ENCODE results near the gene BCAS1. TPM values are rescaled to one million over a fixed set of nuclear protein-coding genes. Genes with fewer than 3 reads are reported as not detected.

The BCAS1 gene
- total and polyA plus RNA-seq, 2 donors (not counting 3 experiments of a cell fraction or from before 2014, with no cell fraction given), result not detected

GRCh38 chr20:54041336-54041735 lies 29.1 kb downstream of the BCAS1 start:
- TF ChIP-seq EZH2 (IDR thresholded peaks at IDR 0.05; ENCODE audit: borderline replicate concordance, low read depth, low read length, severe bottlenecking), result no peak
- TF ChIP-seq GATA2 (IDR thresholded peaks at IDR 0.05; ENCODE audit: insufficient read depth, insufficient read length, low read depth, low read length), result no peak
- TF ChIP-seq FOS (IDR thresholded peaks at IDR 0.05; ENCODE audit: borderline replicate concordance, insufficient read depth, low read length), result no peak
- TF ChIP-seq JUN (IDR thresholded peaks at IDR 0.05; ENCODE audit: borderline replicate concordance, insufficient read depth, insufficient read length, low read depth), result no peak
- TF ChIP-seq POLR2A (IDR thresholded peaks at IDR 0.05; ENCODE audit: low read depth, low read length), result no peak
- TF ChIP-seq MYC (IDR thresholded peaks at IDR 0.05; ENCODE audit: low read depth, low read length), result no peak
- no peak for TF ChIP-seq POLR2AphosphoS5 (IDR thresholded peaks at IDR 0.05; ENCODE audit: insufficient read depth, low read depth, low read length)
- TF ChIP-seq MAX (IDR thresholded peaks at IDR 0.05; ENCODE audit: insufficient read depth, insufficient read length), result no peak
- no peak for TF ChIP-seq CTCF (IDR thresholded peaks at IDR 0.05; ENCODE audit: extremely low read depth in 1 of 2, insufficient read depth in 1 of 2, low read depth in 1 of 2, low read length in 2 of 2)
- Histone ChIP-seq H3K4me3 (replicated peaks in 1 of 3; ENCODE audit: insufficient read depth in 1 of 3, low read depth in 1 of 3, low read length in 3 of 3) (no peak overlapping the region), H3K9me3 (replicated peaks; ENCODE audit: control insufficient read depth, insufficient read depth, low read length) (no peaks in the 10 kb centered on the region), H3K9ac (replicated peaks; ENCODE audit: extremely low read depth, insufficient read depth, low read length) (no peak overlapping the region), H3K27ac (ENCODE audit: insufficient read depth, low read depth, low read length) (no peak overlapping the region), H4K20me1 (replicated peaks; ENCODE audit: control insufficient read depth, extremely low read depth, insufficient read depth, low read length) (no peaks in the 10 kb centered on the region), H3K4me2 (ENCODE audit: insufficient read depth, low read length) (no peak overlapping the region), H2AFZ (ENCODE audit: low read depth, low read length) (no peak overlapping the region), H3K36me3 (ENCODE audit: control insufficient read depth in 2 of 2, extremely low read depth in 1 of 2, insufficient read depth in 2 of 2, low read length in 2 of 2) (no peaks in the 10 kb centered on the region), H3K27me3 (ENCODE audit: control insufficient read depth in 2 of 2, insufficient read depth in 2 of 2, low read length in 2 of 2) (peaks cover 0 to 4% of the 10 kb centered on the region in 2 experiments), H3K9me1 (replicated peaks; ENCODE audit: control insufficient read depth, extremely low read depth, insufficient read depth, low read length) (no peaks in the 10 kb centered on the region), H3K4me1 (ENCODE audit: control insufficient read depth, extremely low read depth, insufficient read depth, low read length) (no peaks in the 10 kb centered on the region), H3K79me2 (ENCODE audit: control insufficient read depth, insufficient read depth, low read length) (no peaks in the 10 kb centered on the region)
- no TSS peak for BruUV-seq (replicated peaks)
- DNase-seq (ENCODE audit: low read depth, low spot score) (no peak), FAIRE-seq (no peak)
- dilution Hi-C loops (cut with MboI; ENCODE audit: extremely low pct_ligation_motif_present, low sequenced_read_pairs) (no loop called here), intact Hi-C loops (cut with micrococcal nuclease) (no loop called here)
- ChIA-PET CTCF (no interaction called here), POLR2A (no interaction called here)
